ENCODE results near the gene BCL2L11.

DNA sequence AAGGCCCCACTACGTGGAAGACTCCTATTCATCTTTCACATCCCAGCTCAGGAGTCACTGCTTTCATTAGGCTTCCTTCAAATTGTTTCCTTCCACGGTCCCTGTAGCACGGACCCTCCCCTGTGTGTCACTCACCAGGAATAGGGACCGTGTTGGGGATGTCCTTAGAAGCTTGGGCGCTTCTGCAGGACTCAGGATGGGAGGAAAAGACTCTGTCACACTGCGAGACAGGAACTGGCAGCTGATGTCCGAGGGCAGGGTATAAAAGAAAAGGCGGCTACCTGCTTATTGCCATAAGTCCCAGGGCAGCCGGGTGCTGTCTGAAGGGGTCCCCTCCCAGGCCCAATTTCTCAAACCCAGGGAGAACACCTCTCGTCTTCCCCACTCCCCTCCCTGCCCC is 79.1 kb downstream of the BCL2L11 start:
- TF ChIP-seq, protein P1, sequence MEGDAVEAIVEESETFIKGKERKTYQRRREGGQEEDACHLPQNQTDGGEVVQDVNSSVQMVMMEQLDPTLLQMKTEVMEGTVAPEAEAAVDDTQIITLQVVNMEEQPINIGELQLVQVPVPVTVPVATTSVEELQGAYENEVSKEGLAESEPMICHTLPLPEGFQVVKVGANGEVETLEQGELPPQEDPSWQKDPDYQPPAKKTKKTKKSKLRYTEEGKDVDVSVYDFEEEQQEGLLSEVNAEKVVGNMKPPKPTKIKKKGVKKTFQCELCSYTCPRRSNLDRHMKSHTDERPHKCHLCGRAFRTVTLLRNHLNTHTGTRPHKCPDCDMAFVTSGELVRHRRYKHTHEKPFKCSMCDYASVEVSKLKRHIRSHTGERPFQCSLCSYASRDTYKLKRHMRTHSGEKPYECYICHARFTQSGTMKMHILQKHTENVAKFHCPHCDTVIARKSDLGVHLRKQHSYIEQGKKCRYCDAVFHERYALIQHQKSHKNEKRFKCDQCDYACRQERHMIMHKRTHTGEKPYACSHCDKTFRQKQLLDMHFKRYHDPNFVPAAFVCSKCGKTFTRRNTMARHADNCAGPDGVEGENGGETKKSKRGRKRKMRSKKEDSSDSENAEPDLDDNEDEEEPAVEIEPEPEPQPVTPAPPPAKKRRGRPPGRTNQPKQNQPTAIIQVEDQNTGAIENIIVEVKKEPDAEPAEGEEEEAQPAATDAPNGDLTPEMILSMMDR (IDR thresholded peaks at IDR 0.05 in 4 of 5, conservative IDR thresholded peaks at IDR 0.05 in 1 of 5): no peak
- TF ChIP-seq POLR2A (IDR thresholded peaks at IDR 0.05): no peak

Data from gastrocnemius medialis (tissue), 4 donors.